HEK293 (cell line): Measurements from ENCODE around the gene KCNMA1.

Source experiments
- CTCF ChIA-PET: fragments of 350-600 bp; formaldehyde crosslinking; extraction: SDS; loops from one replicate; lab custom pipeline; 2021; ENCODE audit warnings: antibody characterized with exemption; lab: Yijun Ruan, JAX
- POLR2A ChIA-PET: fragments of 300-600 bp; formaldehyde crosslinking; extraction: SDS; loops from one replicate; lab custom pipeline; 2020; ENCODE audit warnings: antibody characterized with exemption, inconsistent platforms; lab: Yijun Ruan, JAX
- H3K27ac ChIP-seq: fragments of 200-500 bp; sonication (Bioruptor generic); 2 replicates; pipeline ENCODE4 v1.5.1; 2014; ENCODE audit warnings: low read depth, low read length, control low read depth, inconsistent platforms; ENCODE audit errors: extremely low read depth
- H3K36me3 ChIP-seq, 2 experiments: fragments of 200-500 bp in 1 of 2; sonication (Bioruptor generic) in 1 of 2; 1 replicate in 1 of 2; 2 replicates in 1 of 2; pipeline ENCODE4 v1.5.1; 2014 to 2017; ENCODE audit warnings: inconsistent platforms in 2 of 2, low read length in 2 of 2; ENCODE audit not compliant: control insufficient read depth in 2 of 2, insufficient read depth in 1 of 2
- H3K4me1 ChIP-seq: fragments of 200-500 bp; sonication (Bioruptor generic); 2 replicates; pipeline ENCODE4 v1.5.1; 2014; ENCODE audit warnings: mild to moderate bottlenecking, low read length, inconsistent platforms; ENCODE audit not compliant: control insufficient read depth, insufficient read depth
- H3K4me3 ChIP-seq: 2 replicates; pipeline ENCODE4 v1.5.1; 2011; ENCODE audit warnings: low read depth, mild to moderate bottlenecking, control low read depth, low read length, moderate library complexity
- H3K9me3 ChIP-seq: fragments of 200-500 bp; sonication (Bioruptor generic); 2 replicates; pipeline ENCODE4 v1.5.1; 2014; ENCODE audit warnings: low read depth, low read length, inconsistent platforms; ENCODE audit not compliant: control insufficient read depth, insufficient read depth
- EGR2 ChIP-seq: fragments of 450-650 bp; formaldehyde crosslinking; IDR thresholded peaks from 2 replicates; pipeline ENCODE4 v1.5.1; 2016; ENCODE audit warnings: low read depth, missing biosample characterization, missing genetic modification characterization
- FEZF1 ChIP-seq: fragments of 450-650 bp; formaldehyde crosslinking; IDR thresholded peaks from 2 replicates; pipeline ENCODE4 v1.5.1; 2016; ENCODE audit warnings: missing biosample characterization, missing genetic modification characterization
- HOXA7 ChIP-seq: sonication (generic); formaldehyde crosslinking; IDR thresholded peaks from 2 replicates; pipeline ENCODE4 v1.8.1; 2022; ENCODE audit warnings: missing genetic modification reagents, borderline replicate concordance
- IKZF3 ChIP-seq: fragments of 450-650 bp; IDR thresholded peaks from 2 replicates; pipeline ENCODE4 v1.5.0; 2018; ENCODE audit warnings: missing biosample characterization, mild to moderate bottlenecking, missing genetic modification characterization, moderate library complexity
- KLF10 ChIP-seq: fragments of 450-650 bp; IDR thresholded peaks from 2 replicates; pipeline ENCODE4 v1.5.1; 2018; ENCODE audit warnings: missing biosample characterization, mild to moderate bottlenecking, missing genetic modification characterization
- RBAK ChIP-seq: fragments of 450-650 bp; formaldehyde crosslinking; IDR thresholded peaks from 2 replicates; pipeline ENCODE4 v1.5.1; 2016; ENCODE audit warnings: missing biosample characterization, missing genetic modification characterization
- SALL2 ChIP-seq: fragments of 450-650 bp; formaldehyde crosslinking; IDR thresholded peaks from 2 replicates; pipeline ENCODE4 v1.5.0; 2017; ENCODE audit warnings: missing biosample characterization, mild to moderate bottlenecking, missing genetic modification characterization, borderline replicate concordance
- SCRT2 ChIP-seq: fragments of 450-650 bp; formaldehyde crosslinking; IDR thresholded peaks from 2 replicates; pipeline ENCODE4 v1.5.1; 2016; ENCODE audit warnings: missing biosample characterization, missing genetic modification characterization
- SETDB1 ChIP-seq: IDR thresholded peaks from one replicate; pipeline ENCODE4 v1.6.1; 2017; ENCODE audit warnings: mild to moderate bottlenecking, low read length, moderate library complexity, mixed read lengths; ENCODE audit not compliant: insufficient read length
- TCF7L2 ChIP-seq: IDR thresholded peaks from 2 replicates; pipeline ENCODE4 v1.6.1; 2011; ENCODE audit warnings: low read depth, mild to moderate bottlenecking, inconsistent platforms, low read length, moderate library complexity, borderline replicate concordance
- TRIM28 ChIP-seq: IDR thresholded peaks from 2 replicates; pipeline ENCODE4 v1.6.1; 2011; ENCODE audit warnings: low read length, control low read depth, borderline replicate concordance
- WT1 ChIP-seq: fragments of 450-650 bp; formaldehyde crosslinking; IDR thresholded peaks from 2 replicates; pipeline ENCODE4 v1.5.1; 2016; ENCODE audit warnings: missing biosample characterization, missing genetic modification characterization
- ZIC2 ChIP-seq: fragments of 450-650 bp; formaldehyde crosslinking; IDR thresholded peaks from 2 replicates; pipeline ENCODE4 v1.5.1; 2016; ENCODE audit warnings: missing biosample characterization, missing genetic modification characterization
- ZNF169 ChIP-seq: fragments of 450-650 bp; formaldehyde crosslinking; IDR thresholded peaks from 2 replicates; pipeline ENCODE4 v1.5.1; 2016; ENCODE audit warnings: missing biosample characterization, missing genetic modification characterization
- ZNF174 ChIP-seq: fragments of 450-650 bp; formaldehyde crosslinking; IDR thresholded peaks from 2 replicates; pipeline ENCODE4 v1.5.0; 2017; ENCODE audit warnings: missing biosample characterization, mild to moderate bottlenecking, missing genetic modification characterization
- ZNF248 ChIP-seq: fragments of 450-650 bp; formaldehyde crosslinking; IDR thresholded peaks from 2 replicates; pipeline ENCODE4 v1.5.1; 2017; ENCODE audit warnings: missing biosample characterization, missing genetic modification characterization
- ZNF366 ChIP-seq: fragments of 450-650 bp; formaldehyde crosslinking; conservative IDR thresholded peaks from 2 replicates; pipeline ENCODE4 v1.5.1; 2016; ENCODE audit warnings: missing biosample characterization, missing genetic modification characterization
- ZNF426 ChIP-seq: fragments of 450-650 bp; formaldehyde crosslinking; IDR thresholded peaks from 2 replicates; pipeline ENCODE4 v1.5.1; 2017; ENCODE audit warnings: missing biosample characterization, missing genetic modification characterization, mild to moderate bottlenecking, inconsistent platforms, moderate library complexity
- ZNF433 ChIP-seq: fragments of 450-650 bp; formaldehyde crosslinking; IDR thresholded peaks from 2 replicates; pipeline ENCODE4 v1.5.1; 2016; ENCODE audit warnings: missing biosample characterization, missing genetic modification characterization, low read depth
- ZNF529 ChIP-seq: fragments of 450-650 bp; formaldehyde crosslinking; IDR thresholded peaks from 2 replicates; pipeline ENCODE4 v1.5.1; 2017; ENCODE audit warnings: missing genetic modification characterization, missing biosample characterization; ENCODE audit not compliant: insufficient replicate concordance
- ZNF549 ChIP-seq: fragments of 450-650 bp; IDR thresholded peaks from 2 replicates; pipeline ENCODE4 v1.5.1; 2018; ENCODE audit warnings: missing biosample characterization, missing genetic modification characterization, mild to moderate bottlenecking, inconsistent platforms, moderate library complexity
- ZNF610 ChIP-seq: fragments of 450-650 bp; formaldehyde crosslinking; IDR thresholded peaks from 2 replicates; pipeline ENCODE4 v1.5.1; 2016; ENCODE audit warnings: missing biosample characterization, missing genetic modification characterization, borderline replicate concordance
- ZNF658 ChIP-seq: fragments of 450-650 bp; formaldehyde crosslinking; IDR thresholded peaks from 2 replicates; pipeline ENCODE4; 2016; ENCODE audit warnings: missing biosample characterization, missing genetic modification characterization
- ZNF660 ChIP-seq: fragments of 450-650 bp; IDR thresholded peaks from 2 replicates; pipeline ENCODE4 v1.5.1; 2018; ENCODE audit warnings: missing biosample characterization, mild to moderate bottlenecking, missing genetic modification characterization
- ZNF768 ChIP-seq: fragments of 450-650 bp; formaldehyde crosslinking; IDR thresholded peaks from 2 replicates; pipeline ENCODE4 v1.5.1; 2018; ENCODE audit warnings: missing biosample characterization, mild to moderate bottlenecking, missing genetic modification characterization
- ZNF777 ChIP-seq: fragments of 450-650 bp; formaldehyde crosslinking; IDR thresholded peaks from 2 replicates; pipeline ENCODE4 v1.5.1; 2017; ENCODE audit warnings: missing biosample characterization, missing genetic modification characterization, borderline replicate concordance
- TF ChIP-seq, protein P1 (sequence below): fragments of 450-650 bp; formaldehyde crosslinking; IDR thresholded peaks from 2 replicates; pipeline ENCODE4 v1.5.1; 2016; ENCODE audit warnings: missing biosample characterization, missing genetic modification characterization
- TF ChIP-seq, protein P2 (sequence below): fragments of 450-650 bp; formaldehyde crosslinking; IDR thresholded peaks from 2 replicates; pipeline ENCODE4 v1.5.1; 2016; ENCODE audit warnings: missing biosample characterization, missing genetic modification characterization
- TF ChIP-seq, protein P3 (sequence below): fragments of 450-650 bp; formaldehyde crosslinking; IDR thresholded peaks from 2 replicates; pipeline ENCODE4 v1.5.1; 2016; ENCODE audit warnings: missing biosample characterization, missing genetic modification characterization
- TF ChIP-seq, protein P4 (sequence below): fragments of 450-650 bp; formaldehyde crosslinking; IDR thresholded peaks from 2 replicates; pipeline ENCODE4 v1.5.1; 2016; ENCODE audit warnings: missing biosample characterization, missing genetic modification characterization
- TF ChIP-seq, protein P5 (sequence below): fragments of 450-650 bp; formaldehyde crosslinking; IDR thresholded peaks from 2 replicates; pipeline ENCODE4 v1.5.1; 2016; ENCODE audit warnings: missing biosample characterization, missing genetic modification characterization

The KCNMA1 gene

DNA sequence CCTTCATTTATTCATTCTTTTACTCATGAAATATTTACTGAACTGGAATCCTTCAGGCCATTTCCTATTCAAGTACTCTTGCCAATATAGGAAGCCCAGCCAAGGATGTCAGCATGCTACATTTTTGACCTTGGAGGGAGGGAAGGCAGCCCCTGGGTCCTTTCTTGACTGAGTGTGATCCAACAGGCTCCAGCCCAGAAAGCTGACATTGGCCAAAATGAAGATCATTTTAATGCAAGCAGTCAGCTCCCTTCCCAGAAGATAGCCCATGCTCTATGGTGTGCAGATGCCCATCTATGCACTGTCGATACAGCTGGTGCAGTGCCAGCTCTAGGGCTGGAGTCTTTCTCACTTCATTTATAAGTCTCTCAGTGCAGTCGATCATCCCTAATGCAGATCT is 646.0 kb downstream of the KCNMA1 start:
- TF ChIP-seq TCF7L2, result no peak
- no peak for TF ChIP-seq SETDB1
- TF ChIP-seq ZNF174 (tag by site-specific recombination), result no peak
- TF ChIP-seq WT1, result no peak
- no peak for TF ChIP-seq KLF10 (tag by site-specific recombination)
- TF ChIP-seq ZNF768 (tag by site-specific recombination), result no peak
- no peak for TF ChIP-seq SALL2 (tag by site-specific recombination)
- TF ChIP-seq ZNF366 (tag by site-specific recombination), result no peak
- TF ChIP-seq TRIM28, result no peak
- no peak for TF ChIP-seq EGR2
- TF ChIP-seq ZNF610 (tag by site-specific recombination), result no peak
- no peak for TF ChIP-seq ZNF426 (tag by site-specific recombination)
- TF ChIP-seq ZNF549 (tag by site-specific recombination), result no peak
- no peak for TF ChIP-seq HOXA7
- TF ChIP-seq ZNF433 (tag by site-specific recombination), result no peak
- TF ChIP-seq ZNF658 (tag by site-specific recombination), result no peak
- TF ChIP-seq ZNF660 (tag by site-specific recombination), result no peak
- Histone ChIP-seq H3K4me1 (no peaks in the 10 kb centered on the region), H3K36me3 (no peaks in the 10 kb centered on the region), H3K27ac (no peak overlapping the region), H3K4me3 (no peak overlapping the region), H3K9me3 (no peaks in the 10 kb centered on the region)
- ChIA-PET CTCF (no interaction called here), POLR2A (interaction anchor here (0.5 kb wide), 1 partner anchor 139 kb away, joined by 3 read pairs; no protein-coding TSS in a partner anchor)

DNA sequence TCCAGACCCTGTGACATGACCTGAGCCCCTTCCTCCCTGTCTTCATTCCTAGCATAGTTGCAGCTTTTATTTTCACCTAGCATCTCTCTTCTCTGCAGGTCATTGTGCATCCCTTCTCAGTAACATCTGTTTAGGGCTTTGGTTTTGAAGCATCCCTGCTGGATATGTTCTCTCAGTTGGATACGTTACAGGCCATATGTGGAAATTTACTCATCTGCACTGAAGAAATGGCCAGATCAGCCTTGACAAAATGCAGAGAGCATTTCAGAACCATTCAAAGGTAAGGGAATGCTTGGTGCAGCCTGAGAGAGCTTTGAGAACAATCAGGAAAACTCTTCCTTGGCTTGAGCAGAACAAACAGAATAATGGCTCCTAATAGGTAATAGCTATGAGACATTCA is 647.0 kb downstream of the KCNMA1 start:
- no peak overlapping the region for H3K27ac ChIP-seq
- H3K4me3 ChIP-seq, result no peak overlapping the region
- H3K9me3 ChIP-seq, result no peaks in the 10 kb centered on the region
- POLR2A ChIA-PET, result no interaction called here
- no peaks in the 10 kb centered on the region for H3K36me3 ChIP-seq
- CTCF ChIA-PET, result interaction anchor here (1.5 to 2.6 kb wide), 2 partner anchors 10 to 15 kb away, joined by 3 to 11 read pairs; no protein-coding TSS in a partner anchor
- H3K4me1 ChIP-seq, result no peaks in the 10 kb centered on the region
- TF ChIP-seq, protein P1, sequence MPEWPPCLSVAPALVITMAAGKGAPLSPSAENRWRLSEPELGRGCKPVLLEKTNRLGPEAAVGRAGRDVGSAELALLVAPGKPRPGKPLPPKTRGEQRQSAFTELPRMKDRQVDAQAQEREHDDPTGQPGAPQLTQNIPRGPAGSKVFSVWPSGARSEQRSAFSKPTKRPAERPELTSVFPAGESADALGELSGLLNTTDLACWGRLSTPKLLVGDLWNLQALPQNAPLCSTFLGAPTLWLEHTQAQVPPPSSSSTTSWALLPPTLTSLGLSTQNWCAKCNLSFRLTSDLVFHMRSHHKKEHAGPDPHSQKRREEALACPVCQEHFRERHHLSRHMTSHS (tag by site-specific recombination), result no peak
- TF ChIP-seq ZNF529 (tag by site-specific recombination) (no peak), RBAK (tag by site-specific recombination) (no peak), ZNF777 (tag by site-specific recombination) (no peak), ZNF169 (no peak), ZIC2 (no peak), ZNF248 (no peak), ZNF433 (tag by site-specific recombination) (no peak), IKZF3 (tag by site-specific recombination) (no peak), FEZF1 (tag by site-specific recombination) (no peak), SCRT2 (tag by site-specific recombination) (no peak)
- TF ChIP-seq, protein P2, sequence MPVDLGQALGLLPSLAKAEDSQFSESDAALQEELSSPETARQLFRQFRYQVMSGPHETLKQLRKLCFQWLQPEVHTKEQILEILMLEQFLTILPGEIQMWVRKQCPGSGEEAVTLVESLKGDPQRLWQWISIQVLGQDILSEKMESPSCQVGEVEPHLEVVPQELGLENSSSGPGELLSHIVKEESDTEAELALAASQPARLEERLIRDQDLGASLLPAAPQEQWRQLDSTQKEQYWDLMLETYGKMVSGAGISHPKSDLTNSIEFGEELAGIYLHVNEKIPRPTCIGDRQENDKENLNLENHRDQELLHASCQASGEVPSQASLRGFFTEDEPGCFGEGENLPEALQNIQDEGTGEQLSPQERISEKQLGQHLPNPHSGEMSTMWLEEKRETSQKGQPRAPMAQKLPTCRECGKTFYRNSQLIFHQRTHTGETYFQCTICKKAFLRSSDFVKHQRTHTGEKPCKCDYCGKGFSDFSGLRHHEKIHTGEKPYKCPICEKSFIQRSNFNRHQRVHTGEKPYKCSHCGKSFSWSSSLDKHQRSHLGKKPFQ, result no peak
- TF ChIP-seq, protein P3, sequence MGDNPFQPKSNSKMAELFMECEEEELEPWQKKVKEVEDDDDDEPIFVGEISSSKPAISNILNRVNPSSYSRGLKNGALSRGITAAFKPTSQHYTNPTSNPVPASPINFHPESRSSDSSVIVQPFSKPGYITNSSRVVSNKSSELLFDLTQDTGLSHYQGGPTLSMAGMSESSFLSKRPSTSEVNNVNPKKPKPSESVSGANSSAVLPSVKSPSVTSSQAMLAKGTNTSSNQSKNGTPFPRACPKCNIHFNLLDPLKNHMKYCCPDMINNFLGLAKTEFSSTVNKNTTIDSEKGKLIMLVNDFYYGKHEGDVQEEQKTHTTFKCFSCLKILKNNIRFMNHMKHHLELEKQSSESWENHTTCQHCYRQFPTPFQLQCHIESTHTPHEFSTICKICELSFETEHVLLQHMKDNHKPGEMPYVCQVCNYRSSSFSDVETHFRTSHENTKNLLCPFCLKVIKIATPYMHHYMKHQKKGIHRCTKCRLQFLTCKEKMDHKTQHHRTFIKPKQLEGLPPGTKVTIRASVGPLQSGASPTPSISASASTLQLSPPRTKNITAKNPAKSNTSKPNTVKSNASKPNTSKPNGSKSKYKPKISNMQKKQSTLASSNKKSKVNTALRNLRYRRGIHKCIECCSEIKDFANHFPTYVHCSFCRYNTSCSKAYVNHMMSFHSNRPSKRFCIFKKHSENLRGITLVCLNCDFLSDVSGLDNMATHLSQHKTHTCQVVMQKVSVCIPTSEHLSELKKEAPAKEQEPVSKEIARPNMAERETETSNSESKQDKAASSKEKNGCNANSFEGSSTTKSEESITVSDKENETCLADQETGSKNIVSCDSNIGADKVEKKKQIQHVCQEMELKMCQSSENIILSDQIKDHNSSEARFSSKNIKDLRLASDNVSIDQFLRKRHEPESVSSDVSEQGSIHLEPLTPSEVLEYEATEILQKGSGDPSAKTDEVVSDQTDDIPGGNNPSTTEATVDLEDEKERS (tag by site-specific recombination), result no peak
- TF ChIP-seq, protein P4, sequence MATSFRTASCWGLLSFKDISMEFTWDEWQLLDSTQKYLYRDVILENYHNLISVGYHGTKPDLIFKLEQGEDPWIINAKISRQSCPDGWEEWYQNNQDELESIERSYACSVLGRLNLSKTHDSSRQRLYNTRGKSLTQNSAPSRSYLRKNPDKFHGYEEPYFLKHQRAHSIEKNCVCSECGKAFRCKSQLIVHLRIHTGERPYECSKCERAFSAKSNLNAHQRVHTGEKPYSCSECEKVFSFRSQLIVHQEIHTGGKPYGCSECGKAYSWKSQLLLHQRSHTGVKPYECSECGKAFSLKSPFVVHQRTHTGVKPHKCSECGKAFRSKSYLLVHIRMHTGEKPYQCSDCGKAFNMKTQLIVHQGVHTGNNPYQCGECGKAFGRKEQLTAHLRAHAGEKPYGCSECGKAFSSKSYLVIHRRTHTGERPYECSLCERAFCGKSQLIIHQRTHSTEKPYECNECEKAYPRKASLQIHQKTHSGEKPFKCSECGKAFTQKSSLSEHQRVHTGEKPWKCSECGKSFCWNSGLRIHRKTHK (tag by site-specific recombination), result no peak
- TF ChIP-seq, protein P5, sequence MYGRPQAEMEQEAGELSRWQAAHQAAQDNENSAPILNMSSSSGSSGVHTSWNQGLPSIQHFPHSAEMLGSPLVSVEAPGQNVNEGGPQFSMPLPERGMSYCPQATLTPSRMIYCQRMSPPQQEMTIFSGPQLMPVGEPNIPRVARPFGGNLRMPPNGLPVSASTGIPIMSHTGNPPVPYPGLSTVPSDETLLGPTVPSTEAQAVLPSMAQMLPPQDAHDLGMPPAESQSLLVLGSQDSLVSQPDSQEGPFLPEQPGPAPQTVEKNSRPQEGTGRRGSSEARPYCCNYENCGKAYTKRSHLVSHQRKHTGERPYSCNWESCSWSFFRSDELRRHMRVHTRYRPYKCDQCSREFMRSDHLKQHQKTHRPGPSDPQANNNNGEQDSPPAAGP (tag by site-specific recombination), result no peak
